Measurements from ENCODE around the gene ABCD3.

Gene ABCD3

DNA sequence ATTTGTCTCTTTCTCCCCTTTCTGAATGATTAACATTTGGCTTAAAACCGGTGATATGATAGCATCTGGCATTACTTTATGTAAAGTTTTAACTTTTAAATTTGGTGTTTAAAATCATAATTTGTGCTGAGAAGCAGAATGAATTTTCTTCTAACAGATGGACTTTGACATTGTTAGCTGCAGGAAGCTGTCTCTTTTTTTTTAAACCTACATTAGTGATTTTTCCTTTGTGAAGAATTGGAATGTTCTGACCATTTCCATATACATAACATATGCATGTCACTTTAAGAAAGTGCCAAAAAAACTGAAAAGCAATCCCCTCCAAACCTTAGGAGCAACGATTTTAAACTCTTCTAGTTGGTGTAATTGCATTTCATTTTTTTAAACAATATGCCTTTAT lies 101.2 kb downstream of the ABCD3 start:
- Histone ChIP-seq H3K4me1 (ENCODE audit: control extremely low read depth in 1 of 4, control insufficient read depth in 4 of 4, insufficient read depth in 4 of 4, low read length in 3 of 4) (peaks cover 0 to 2% (median 0%) of the 10 kb centered on the region in 4 experiments), H3K27ac (ENCODE audit: insufficient read depth in 1 of 2, low read depth in 1 of 2, low read length in 2 of 2, poor library complexity in 1 of 2, severe bottlenecking in 2 of 2) (no peak overlapping the region), H3K36me3 (ENCODE audit: control insufficient read depth in 4 of 4, insufficient read depth in 4 of 4, low read length in 3 of 4) (peaks cover 0 to 9% (median 3%) of the 10 kb centered on the region in 4 experiments), H3K4me3 (ENCODE audit: control insufficient read depth in 1 of 7, extremely low read depth in 1 of 7, insufficient read depth in 4 of 7, low read depth in 2 of 7, low read length in 6 of 7) (no peak overlapping the region), H3K27me3 (replicated peaks in 2 of 5; ENCODE audit: control insufficient read depth in 4 of 5, insufficient read depth in 5 of 5, low read length in 4 of 5) (no peaks in the 10 kb centered on the region), H3K9me3 (ENCODE audit: control extremely low read depth in 1 of 5, control insufficient read depth in 4 of 5, insufficient read depth in 2 of 5, low read depth in 1 of 5, low read length in 4 of 5) (no peaks in the 10 kb centered on the region)
- no CpG with 5 or more reads among the region's 2 CpGs for WGBS (ENCODE audit: insufficient coverage)
- CTCF ChIA-PET, result interaction anchor here (0.6 to 20.9 kb wide), 4 partner anchors 41 to 335 kb away, joined by 3 to 321 read pairs (median 3); no protein-coding TSS in a partner anchor
- POLR2A ChIA-PET, result no interaction called here
- no peak for DNase-seq

DNA sequence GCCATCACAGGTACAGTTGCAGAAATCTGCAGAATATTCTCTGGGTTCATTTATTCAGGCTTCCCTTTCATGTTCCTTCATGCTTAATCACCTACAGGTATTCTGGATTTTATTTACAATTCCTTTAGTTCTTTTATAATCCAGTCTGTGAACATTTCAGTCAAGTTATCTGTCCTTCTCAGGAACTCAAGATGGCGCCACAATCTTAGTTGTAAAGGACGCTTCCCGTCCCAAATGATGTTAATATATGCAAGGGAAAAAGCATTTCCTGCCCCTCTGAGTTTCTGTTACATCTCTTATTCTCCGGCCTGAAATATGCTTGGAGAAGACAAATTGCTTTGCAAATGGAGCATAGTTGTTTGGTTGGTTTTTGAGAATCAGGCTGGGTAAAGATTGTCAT lies 104.1 kb downstream of the ABCD3 start:
- Histone ChIP-seq H3K27ac (ENCODE audit: insufficient read depth in 1 of 2, low read depth in 1 of 2, low read length in 2 of 2, poor library complexity in 1 of 2, severe bottlenecking in 2 of 2) (no peak overlapping the region), H3K4me3 (ENCODE audit: control insufficient read depth in 1 of 7, extremely low read depth in 1 of 7, insufficient read depth in 4 of 7, low read depth in 2 of 7, low read length in 6 of 7) (no peak overlapping the region), H3K4me1 (ENCODE audit: control extremely low read depth in 1 of 4, control insufficient read depth in 4 of 4, insufficient read depth in 4 of 4, low read length in 3 of 4) (peaks cover 0 to 2% (median 0%) of the 10 kb centered on the region in 4 experiments), H3K27me3 (replicated peaks in 2 of 5; ENCODE audit: control insufficient read depth in 4 of 5, insufficient read depth in 5 of 5, low read length in 4 of 5) (no peaks in the 10 kb centered on the region), H3K9me3 (ENCODE audit: control extremely low read depth in 1 of 5, control insufficient read depth in 4 of 5, insufficient read depth in 2 of 5, low read depth in 1 of 5, low read length in 4 of 5) (no peaks in the 10 kb centered on the region), H3K36me3 (ENCODE audit: control insufficient read depth in 4 of 4, insufficient read depth in 4 of 4, low read length in 3 of 4) (peaks cover 0 to 7% (median 2%) of the 10 kb centered on the region in 4 experiments)
- POLR2A ChIA-PET, result no interaction called here
- peak; percentile 35 to 43 (median 39) for DNase-seq
- WGBS (ENCODE audit: insufficient coverage), result 0% methylated on average over 3 of the region's 4 CpGs
- CTCF ChIA-PET, result interaction anchor here (0.8 to 20.9 kb wide), 14 partner anchors 9 to 521 kb away, joined by 3 to 321 read pairs (median 4); no protein-coding TSS in a partner anchor

DNA sequence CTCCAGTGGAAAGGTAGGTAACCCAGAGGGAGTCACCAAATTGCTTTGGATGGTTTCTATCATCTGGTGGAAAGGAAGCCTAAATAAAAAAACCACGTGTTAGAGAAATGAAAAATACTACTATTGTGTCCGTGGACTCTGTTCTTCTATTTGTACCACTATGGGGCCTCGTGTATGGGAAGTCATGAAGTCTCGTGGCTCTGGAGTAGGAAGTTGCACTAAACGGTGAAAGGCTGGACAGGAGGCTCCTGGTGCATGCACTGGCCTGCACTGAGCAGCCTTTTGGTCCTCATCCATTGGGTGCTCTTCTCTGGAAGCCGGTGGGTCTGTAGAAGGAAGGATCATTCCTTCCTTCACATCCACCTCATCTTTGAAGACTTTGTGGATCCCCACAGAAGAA lies 106.3 kb downstream of the ABCD3 start:
- Histone ChIP-seq H3K4me3 (ENCODE audit: control insufficient read depth in 1 of 7, extremely low read depth in 1 of 7, insufficient read depth in 4 of 7, low read depth in 2 of 7, low read length in 6 of 7) (no peak overlapping the region), H3K4me1 (ENCODE audit: control extremely low read depth in 1 of 4, control insufficient read depth in 4 of 4, insufficient read depth in 4 of 4, low read length in 3 of 4) (peaks cover 0 to 2% (median 0%) of the 10 kb centered on the region in 4 experiments), H3K9me3 (ENCODE audit: control extremely low read depth in 1 of 5, control insufficient read depth in 4 of 5, insufficient read depth in 2 of 5, low read depth in 1 of 5, low read length in 4 of 5) (no peaks in the 10 kb centered on the region), H3K27me3 (replicated peaks in 2 of 5; ENCODE audit: control insufficient read depth in 4 of 5, insufficient read depth in 5 of 5, low read length in 4 of 5) (peaks cover 0 to 2% (median 0%) of the 10 kb centered on the region in 5 experiments), H3K27ac (ENCODE audit: insufficient read depth in 1 of 2, low read depth in 1 of 2, low read length in 2 of 2, poor library complexity in 1 of 2, severe bottlenecking in 2 of 2) (no peak overlapping the region), H3K36me3 (ENCODE audit: control insufficient read depth in 4 of 4, insufficient read depth in 4 of 4, low read length in 3 of 4) (peaks cover 0 to 4% (median 0%) of the 10 kb centered on the region in 4 experiments)
- POLR2A ChIA-PET, result no interaction called here
- DNase-seq, result no peak
- 78% methylated on average over 4 of the region's 6 CpGs for WGBS (ENCODE audit: insufficient coverage)
- CTCF ChIA-PET, result interaction anchor here (1.5 to 20.9 kb wide), 3 partner anchors 10 to 279 kb away, joined by 4 to 321 read pairs (median 5); partner anchors contain the start of gene F3

DNA sequence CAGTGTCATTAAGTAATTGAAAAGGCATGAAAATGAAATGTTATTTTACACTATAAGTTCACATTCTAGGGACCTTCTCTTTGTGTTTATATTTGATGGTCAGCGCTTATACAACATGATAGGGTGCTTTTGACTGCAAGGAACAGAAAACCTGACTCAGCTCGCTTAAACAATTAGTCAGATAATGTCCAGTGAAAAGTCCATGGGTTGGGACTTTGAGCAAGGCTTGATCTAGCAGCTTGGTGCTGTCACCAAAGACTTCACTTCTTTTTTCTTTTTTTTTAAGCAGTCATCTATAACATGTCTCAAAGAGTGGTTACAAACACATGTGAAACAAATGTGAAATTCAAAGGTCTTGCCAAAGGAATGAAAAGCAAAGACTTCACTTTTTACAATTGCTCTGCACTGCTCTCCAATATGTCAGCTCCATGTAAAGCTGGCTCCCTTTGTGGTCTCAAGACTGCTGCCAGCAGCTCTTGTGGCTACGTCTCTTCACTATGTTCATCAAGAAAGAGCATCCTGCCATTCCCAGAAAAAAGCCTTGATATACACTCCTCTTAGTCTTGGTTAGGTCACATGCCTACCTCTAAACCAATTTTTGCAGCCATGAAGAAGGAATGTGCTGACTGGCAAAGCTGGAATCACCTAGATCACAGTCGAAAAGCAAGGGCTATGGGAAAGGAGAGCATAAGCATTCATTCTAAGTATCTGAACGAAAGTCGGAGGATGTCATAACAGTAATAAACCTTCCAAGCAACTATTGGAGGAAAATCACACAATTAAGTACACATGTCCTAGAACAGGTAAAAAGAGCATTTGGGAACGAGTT lies 108.2 kb downstream of the ABCD3 start:
- Histone ChIP-seq H3K27me3 (replicated peaks in 2 of 5; ENCODE audit: control insufficient read depth in 4 of 5, insufficient read depth in 5 of 5, low read length in 4 of 5) (peaks cover 0 to 2% (median 0%) of the 10 kb centered on the region in 5 experiments), H3K27ac (ENCODE audit: insufficient read depth in 1 of 2, low read depth in 1 of 2, low read length in 2 of 2, poor library complexity in 1 of 2, severe bottlenecking in 2 of 2) (no peak overlapping the region), H3K9me3 (ENCODE audit: control extremely low read depth in 1 of 5, control insufficient read depth in 4 of 5, insufficient read depth in 2 of 5, low read depth in 1 of 5, low read length in 4 of 5) (no peaks in the 10 kb centered on the region), H3K4me1 (ENCODE audit: control extremely low read depth in 1 of 4, control insufficient read depth in 4 of 4, insufficient read depth in 4 of 4, low read length in 3 of 4) (peaks cover 0 to 2% (median 0%) of the 10 kb centered on the region in 4 experiments), H3K4me3 (ENCODE audit: control insufficient read depth in 1 of 7, extremely low read depth in 1 of 7, insufficient read depth in 4 of 7, low read depth in 2 of 7, low read length in 6 of 7) (no peak overlapping the region), H3K36me3 (ENCODE audit: control insufficient read depth in 4 of 4, insufficient read depth in 4 of 4, low read length in 3 of 4) (no peaks in the 10 kb centered on the region)
- ChIA-PET CTCF (interaction anchor here (0.6 to 20.9 kb wide), 4 partner anchors 44 to 278 kb away, joined by 3 to 321 read pairs (median 4); no protein-coding TSS in a partner anchor), POLR2A (no interaction called here)
- WGBS (ENCODE audit: insufficient coverage), result 94% methylated on average over 2 of the region's 7 CpGs
- DNase-seq, result no peak

DNA sequence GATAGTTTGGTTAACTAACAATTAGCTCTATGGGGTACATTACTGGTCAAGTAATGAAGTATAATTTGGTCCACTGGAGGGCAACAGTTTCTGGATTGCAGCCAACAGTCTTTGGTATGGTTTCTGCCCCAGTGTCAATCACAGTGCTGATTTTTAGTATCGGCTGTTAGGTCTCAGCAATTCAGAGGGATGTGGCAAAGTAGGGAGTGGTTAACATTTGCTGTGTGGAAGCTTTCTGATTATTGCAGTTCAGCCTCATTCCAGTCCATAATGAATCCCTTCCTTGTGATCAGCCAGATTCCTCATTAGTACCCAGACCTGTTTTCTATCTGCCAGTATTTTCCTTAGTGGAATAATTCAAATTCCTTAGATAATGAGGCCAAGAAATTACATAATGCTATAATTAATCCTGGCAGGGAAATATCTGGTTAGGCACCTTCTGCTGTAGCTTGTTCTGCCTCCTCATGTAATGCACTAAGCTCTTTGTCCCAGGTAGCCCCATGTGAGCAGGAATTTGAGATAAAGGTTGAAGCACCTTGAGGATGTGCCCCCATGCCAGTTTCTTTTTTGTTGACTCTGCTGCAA lies 109.3 kb downstream of the ABCD3 start:
- H3K4me3 ChIP-seq (ENCODE audit: control insufficient read depth in 1 of 7, extremely low read depth in 1 of 7, insufficient read depth in 4 of 7, low read depth in 2 of 7, low read length in 6 of 7), result no peak overlapping the region
- no peaks in the 10 kb centered on the region for H3K4me1 ChIP-seq (ENCODE audit: control extremely low read depth in 1 of 4, control insufficient read depth in 4 of 4, insufficient read depth in 4 of 4, low read length in 3 of 4)
- no peaks in the 10 kb centered on the region for H3K9me3 ChIP-seq (ENCODE audit: control extremely low read depth in 1 of 5, control insufficient read depth in 4 of 5, insufficient read depth in 2 of 5, low read depth in 1 of 5, low read length in 4 of 5)
- no peaks in the 10 kb centered on the region for H3K36me3 ChIP-seq (ENCODE audit: control insufficient read depth in 4 of 4, insufficient read depth in 4 of 4, low read length in 3 of 4)
- CTCF ChIA-PET, result interaction anchor here (0.8 to 20.9 kb wide), 5 partner anchors 12 to 517 kb away, joined by 3 to 321 read pairs (median 3); no protein-coding TSS in a partner anchor
- peak in 2 of 3 donors; percentile 46 to 58 for DNase-seq
- peaks cover 0 to 2% (median 0%) of the 10 kb centered on the region in 5 experiments for H3K27me3 ChIP-seq (replicated peaks in 2 of 5; ENCODE audit: control insufficient read depth in 4 of 5, insufficient read depth in 5 of 5, low read length in 4 of 5)
- no CpG with 5 or more reads among the region's 1 CpG for WGBS (ENCODE audit: insufficient coverage)
- POLR2A ChIA-PET, result no interaction called here
- H3K27ac ChIP-seq (ENCODE audit: insufficient read depth in 1 of 2, low read depth in 1 of 2, low read length in 2 of 2, poor library complexity in 1 of 2, severe bottlenecking in 2 of 2), result no peak overlapping the region

DNA sequence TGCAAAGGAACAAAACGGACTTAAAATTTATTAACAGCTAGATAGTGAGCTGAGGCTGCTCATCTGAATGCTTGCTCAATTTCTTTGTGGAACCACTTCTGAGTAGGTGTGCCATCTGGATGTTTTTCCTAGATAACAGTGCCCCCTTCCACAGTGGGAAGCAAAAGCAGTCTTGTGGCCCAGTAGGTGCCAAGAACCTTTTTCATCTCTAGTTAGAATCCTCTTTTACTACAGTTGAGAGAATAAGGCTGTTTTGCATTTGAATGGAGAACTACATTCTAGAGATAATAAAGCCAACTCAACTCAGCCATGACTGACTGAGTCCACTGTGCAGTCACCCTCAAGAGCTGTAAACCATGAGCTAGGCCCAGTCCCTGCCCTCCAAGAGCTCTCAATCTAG lies 110.1 kb downstream of the ABCD3 start:
- Histone ChIP-seq H3K9me3 (ENCODE audit: control extremely low read depth in 1 of 5, control insufficient read depth in 4 of 5, insufficient read depth in 2 of 5, low read depth in 1 of 5, low read length in 4 of 5) (no peaks in the 10 kb centered on the region), H3K27me3 (replicated peaks in 2 of 5; ENCODE audit: control insufficient read depth in 4 of 5, insufficient read depth in 5 of 5, low read length in 4 of 5) (peaks cover 0 to 2% (median 0%) of the 10 kb centered on the region in 5 experiments), H3K36me3 (ENCODE audit: control insufficient read depth in 4 of 4, insufficient read depth in 4 of 4, low read length in 3 of 4) (no peaks in the 10 kb centered on the region), H3K4me1 (ENCODE audit: control extremely low read depth in 1 of 4, control insufficient read depth in 4 of 4, insufficient read depth in 4 of 4, low read length in 3 of 4) (no peaks in the 10 kb centered on the region), H3K4me3 (ENCODE audit: control insufficient read depth in 1 of 7, extremely low read depth in 1 of 7, insufficient read depth in 4 of 7, low read depth in 2 of 7, low read length in 6 of 7) (no peak overlapping the region), H3K27ac (ENCODE audit: insufficient read depth in 1 of 2, low read depth in 1 of 2, low read length in 2 of 2, poor library complexity in 1 of 2, severe bottlenecking in 2 of 2) (no peak overlapping the region)
- no peak for DNase-seq
- CTCF ChIA-PET, result interaction anchor here (1.0 to 20.9 kb wide), 4 partner anchors 12 to 516 kb away, joined by 3 to 321 read pairs (median 4); no protein-coding TSS in a partner anchor
- 100% methylated on average over 1 of the region's 1 CpG for WGBS (ENCODE audit: insufficient coverage)
- POLR2A ChIA-PET, result interaction anchor here (0.6 kb wide), 2 partner anchors 16 to 185 kb away, joined by 3 read pairs; no protein-coding TSS in a partner anchor
